OCI-LY3 (cell line): ENCODE measurements around the gene SCYL2.

Source experiments
- CTCF ChIP-seq: fragments of 200-600, 300-600 bp; sonication (generic); IDR thresholded peaks from 2 replicates; pipeline ENCODE4 v1.5.1; 2014; ENCODE audit warnings: antibody characterized with exemption, low read length, low read depth
- EZH2phosphoT487 ChIP-seq: fragments of 200-600 bp; shearing (Covaris generic); IDR thresholded peaks from 2 replicates; pipeline ENCODE4 v1.6.1; 2018; ENCODE audit warnings: antibody characterized with exemption, mixed run types, low read depth

GRCh38 chr12:100365411-100365810 is 98.4 kb downstream of the SCYL2 start:
- TF ChIP-seq CTCF = no peak
- TF ChIP-seq EZH2phosphoT487 = no peak
